Inflammatory macrophage treated with lipopolysaccharide for 4 hours (primary cell): ENCODE data around the gene TSPAN11.
"Not testable (repeated sequence)": the region's sequence is repeated elsewhere in the genome, so short reads cannot be mapped to it uniquely, and the experiment has no call there.

Experiments
- DNase-seq: peaks from one replicate; pipeline ENCODE4 v3.0.0-alpha.2; 2020

TSPAN11 gene

GRCh38 chr12:31021809-31022494, 95.4 kb downstream of the TSPAN11 start:
- no peak for DNase-seq

- no peak for DNase-seq
Measured at GRCh38 chr12:31023271-31023724, 96.8 kb downstream of the TSPAN11 start.

- no peak for DNase-seq
Measured at GRCh38 chr12:31026202-31026601, 99.7 kb downstream of the TSPAN11 start.

GRCh38 chr12:31027006-31027405, 100.5 kb downstream of the TSPAN11 start:
- DNase-seq: not testable (repeated sequence)

GRCh38 chr12:31029468-31029867, 102.9 kb downstream of the TSPAN11 start:
- no peak for DNase-seq

GRCh38 chr12:31029916-31030562, 103.5 kb downstream of the TSPAN11 start:
- peak; percentile 10 for DNase-seq

- DNase-seq: no peak
Measured at GRCh38 chr12:31031951-31032335, 105.4 kb downstream of the TSPAN11 start.

- no peak for DNase-seq
Measured at GRCh38 chr12:31033146-31033545, 106.6 kb downstream of the TSPAN11 start.

- DNase-seq: no peak
Measured at GRCh38 chr12:31033681-31034080, 107.1 kb downstream of the TSPAN11 start.

- no peak for DNase-seq
Measured at GRCh38 chr12:31034372-31034771, 107.8 kb downstream of the TSPAN11 start.

GRCh38 chr12:31035226-31035625, 108.7 kb downstream of the TSPAN11 start:
- no peak for DNase-seq

GRCh38 chr12:31035967-31036665, 109.6 kb downstream of the TSPAN11 start:
- DNase-seq: no peak

GRCh38 chr12:31037028-31037427, 110.5 kb downstream of the TSPAN11 start:
- DNase-seq: no peak

GRCh38 chr12:31037931-31038330, 111.4 kb downstream of the TSPAN11 start:
- DNase-seq: no peak

- no peak for DNase-seq
Measured at GRCh38 chr12:31041033-31041564, 114.6 kb downstream of the TSPAN11 start.
